NCI-H524 treated with DMSO at 0.1 percent for 48 hours (cell line): ENCODE data around the gene CARMIL1.
A peak's percentile ranks its signal among the peaks of the same experiment; 100 is the strongest.

Source experiments
- DNase-seq: peaks from one replicate; lab custom pipeline; 2025; lab: John Stamatoyannopoulos, UW

CARMIL1 gene

DNA sequence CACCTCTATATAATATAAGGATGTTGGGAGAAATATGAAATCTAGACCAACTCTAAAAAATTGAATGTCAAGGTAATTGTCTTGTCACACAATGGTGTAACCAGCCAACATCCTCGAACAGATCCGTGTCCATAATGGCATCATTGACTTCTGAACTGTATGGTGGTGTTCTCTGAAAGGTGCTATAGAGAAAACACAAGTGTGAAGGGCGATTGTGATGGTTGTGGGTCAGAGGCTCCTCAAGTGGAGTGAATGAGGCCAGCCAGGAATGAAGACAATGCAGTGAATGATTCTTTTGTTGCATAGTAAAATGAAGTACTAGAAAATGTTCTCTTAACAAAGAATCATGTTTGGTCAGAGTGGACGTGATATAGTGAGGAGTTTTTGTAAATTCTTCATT lies 58.3 kb downstream of the CARMIL1 start:
- DNase-seq = no peak

DNA sequence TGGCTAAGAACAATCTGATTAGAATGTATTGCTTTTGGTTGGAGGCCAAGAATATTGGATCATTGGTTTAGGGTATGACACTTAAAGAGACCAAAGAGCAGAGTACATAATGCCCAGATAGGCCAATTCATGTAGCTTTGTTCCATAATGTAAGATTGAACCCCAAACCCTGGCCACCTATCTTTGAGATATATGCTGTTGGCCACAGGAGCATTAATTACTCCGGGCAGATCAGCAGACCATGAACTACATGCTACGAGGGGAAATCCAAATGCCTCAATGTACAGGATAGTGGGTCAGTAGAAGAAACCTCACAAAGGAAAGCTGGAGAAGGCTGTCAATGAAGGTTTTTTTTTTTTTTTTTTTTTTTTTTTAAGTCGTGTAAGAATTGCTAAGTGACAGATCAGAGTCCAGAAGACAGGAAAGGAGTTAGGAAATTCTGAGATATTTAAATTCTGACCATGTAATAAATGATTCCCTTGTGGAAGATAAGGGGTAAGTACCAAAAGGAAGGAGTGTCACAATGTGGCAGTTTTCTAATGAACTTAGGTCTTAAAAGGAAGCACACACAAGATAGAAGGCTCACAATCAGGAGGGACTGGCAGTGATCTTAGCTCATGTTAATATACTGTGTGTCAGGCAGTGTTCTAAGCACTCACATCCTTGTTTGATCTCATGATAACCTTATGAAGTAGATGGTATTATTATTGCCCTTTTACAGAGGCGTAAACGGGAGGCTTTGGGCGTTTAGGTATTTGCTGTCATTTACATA lies 61.4 kb downstream of the CARMIL1 start:
- no peak for DNase-seq

GRCh38 chr6:25341203-25341552 lies 62.0 kb downstream of the CARMIL1 start:
- no peak for DNase-seq

DNA sequence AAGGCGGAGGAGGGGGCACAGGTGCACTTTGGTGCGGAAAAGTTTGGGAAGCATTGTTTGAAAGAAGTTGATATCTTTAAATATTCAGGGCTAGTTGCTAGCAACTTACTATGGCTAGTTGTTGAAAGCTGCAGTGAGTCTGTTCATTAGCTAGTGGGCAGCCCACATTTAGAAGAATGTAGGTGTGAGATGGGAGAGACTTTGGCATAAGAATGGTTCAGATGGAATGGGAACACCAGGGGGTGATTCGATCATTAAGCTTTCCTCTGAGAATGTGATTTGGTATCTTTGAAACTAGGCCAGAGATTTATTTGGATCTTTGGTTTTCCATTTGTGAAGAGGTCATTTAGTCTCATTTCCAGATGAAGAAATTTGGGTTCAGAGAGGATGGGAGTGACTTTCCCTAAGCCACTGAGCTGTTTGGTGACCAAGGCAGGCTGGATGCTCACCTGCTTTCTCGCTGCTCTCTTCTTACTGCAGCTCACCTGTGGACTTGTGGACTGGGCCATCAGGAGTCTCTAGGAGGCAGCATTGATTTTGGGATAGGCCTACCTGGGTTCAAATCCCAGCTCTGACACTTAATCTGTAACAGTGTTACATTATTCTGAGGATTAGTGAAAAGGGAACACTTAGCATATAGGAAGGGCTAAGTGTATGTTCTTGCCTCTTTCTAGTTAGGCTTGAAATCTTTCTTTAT lies 62.9 kb downstream of the CARMIL1 start:
- DNase-seq = no peak

- DNase-seq = no peak
Measured at GRCh38 chr6:25342802-25343201, 63.6 kb downstream of the CARMIL1 start.

GRCh38 chr6:25343984-25344383 lies 64.8 kb downstream of the CARMIL1 start:
- no peak for DNase-seq

DNA sequence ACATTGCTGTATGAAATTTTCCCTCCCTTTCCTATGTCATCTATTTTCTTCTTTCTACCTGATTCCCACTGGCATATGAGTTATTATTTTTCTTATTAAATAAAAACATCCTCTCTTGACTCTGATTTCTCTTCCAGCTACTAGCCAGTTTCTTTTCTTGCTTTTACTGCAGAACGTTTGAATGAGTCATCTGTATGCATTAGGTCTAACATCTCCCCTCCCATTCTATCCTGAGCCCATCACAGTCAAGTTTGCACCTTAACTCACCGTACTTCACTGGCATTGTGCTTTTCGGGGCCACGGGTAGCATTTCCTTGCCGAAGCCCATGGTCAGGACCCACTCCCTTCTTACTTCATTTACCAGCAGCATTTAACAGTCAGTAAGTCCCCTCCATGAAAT lies 65.7 kb downstream of the CARMIL1 start:
- no peak for DNase-seq

GRCh38 chr6:25346064-25346463 lies 66.9 kb downstream of the CARMIL1 start:
- no peak for DNase-seq

DNA sequence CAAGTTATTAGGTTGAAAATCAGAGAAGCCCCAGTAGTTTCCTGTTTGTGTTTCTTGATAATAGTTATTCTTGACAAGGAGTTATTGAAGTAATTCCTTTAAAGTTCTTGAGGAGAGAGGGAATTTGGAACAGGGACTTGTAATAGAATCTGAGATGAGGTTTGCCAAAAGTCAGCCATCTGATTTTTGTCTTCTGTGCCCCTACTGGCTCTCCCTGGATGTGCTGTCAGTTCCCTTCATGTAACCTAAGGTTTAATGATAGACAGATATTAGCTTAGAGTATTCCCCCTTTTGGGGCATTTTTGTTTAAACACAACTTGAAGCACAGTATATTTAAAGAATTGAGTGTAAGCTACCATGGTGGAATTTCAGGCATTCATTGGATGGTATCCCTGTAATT lies 71.4 kb downstream of the CARMIL1 start:
- DNase-seq = no peak

DNA sequence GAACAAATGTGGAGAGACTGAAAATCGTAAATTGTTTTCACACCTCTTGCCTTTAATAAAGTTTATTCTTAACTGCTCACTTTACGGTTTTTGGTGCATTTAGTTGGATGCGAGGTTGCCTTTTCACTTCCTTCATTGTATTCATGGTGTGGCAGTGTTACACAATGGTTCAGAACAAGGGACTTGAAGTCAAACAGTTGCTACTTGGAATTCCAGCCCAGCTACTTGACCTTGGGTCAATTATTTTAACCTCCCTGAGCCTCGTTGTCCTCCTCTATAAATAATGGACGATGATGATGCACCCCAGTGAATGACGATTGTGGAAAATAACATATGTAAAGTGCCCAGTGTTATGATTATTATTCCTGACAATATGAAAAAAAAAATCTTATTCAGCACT lies 72.3 kb downstream of the CARMIL1 start:
- no peak for DNase-seq

- no peak for DNase-seq
Measured at GRCh38 chr6:25352285-25352684, 73.1 kb downstream of the CARMIL1 start.

DNA sequence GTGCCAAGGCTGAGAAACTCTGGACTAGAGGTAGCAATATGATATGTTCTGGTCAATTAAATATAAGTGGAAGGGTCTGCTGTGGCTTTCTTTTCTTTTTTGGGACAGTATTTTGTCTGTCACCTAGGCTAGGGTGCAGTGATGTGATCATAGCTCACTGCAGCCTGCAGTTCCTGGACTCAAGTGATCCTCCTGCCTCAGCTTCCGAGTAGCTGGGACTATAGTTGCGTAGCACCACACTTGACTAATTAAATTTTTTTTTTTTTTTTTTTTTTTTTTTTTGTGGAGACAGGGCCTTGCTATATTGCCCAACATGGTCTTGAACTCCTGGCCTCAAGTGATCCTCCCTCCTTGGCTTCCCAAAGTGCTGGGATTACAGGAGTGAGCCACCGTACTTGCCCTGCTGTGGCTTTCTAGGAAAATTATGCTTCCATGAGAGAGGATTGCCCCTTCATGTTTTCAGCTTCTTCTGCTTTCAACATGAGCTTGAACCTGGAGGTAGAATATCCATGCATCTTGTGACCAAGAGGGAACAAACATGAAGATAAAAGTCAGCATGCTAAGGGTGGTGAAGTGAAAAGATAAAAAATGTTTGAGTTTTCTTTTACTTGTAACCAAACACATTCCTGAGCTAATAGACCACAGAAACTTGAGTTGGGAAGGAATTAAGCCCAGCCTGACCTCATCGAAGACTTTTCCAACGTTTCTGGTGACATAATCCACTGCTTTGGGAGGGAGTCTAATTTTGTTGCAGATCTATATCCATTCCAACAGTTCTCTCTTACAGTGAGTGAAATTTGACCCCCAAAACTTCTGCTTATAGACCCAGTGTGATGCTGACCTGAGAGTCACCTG lies 75.1 kb downstream of the CARMIL1 start:
- no peak for DNase-seq

- no peak for DNase-seq
Measured at GRCh38 chr6:25359191-25359861, 80.2 kb downstream of the CARMIL1 start.

GRCh38 chr6:25359891-25360290 lies 80.7 kb downstream of the CARMIL1 start:
- no peak for DNase-seq

GRCh38 chr6:25360621-25361020 lies 81.4 kb downstream of the CARMIL1 start:
- no peak for DNase-seq

GRCh38 chr6:25363427-25363826 lies 84.3 kb downstream of the CARMIL1 start:
- DNase-seq = no peak

DNA sequence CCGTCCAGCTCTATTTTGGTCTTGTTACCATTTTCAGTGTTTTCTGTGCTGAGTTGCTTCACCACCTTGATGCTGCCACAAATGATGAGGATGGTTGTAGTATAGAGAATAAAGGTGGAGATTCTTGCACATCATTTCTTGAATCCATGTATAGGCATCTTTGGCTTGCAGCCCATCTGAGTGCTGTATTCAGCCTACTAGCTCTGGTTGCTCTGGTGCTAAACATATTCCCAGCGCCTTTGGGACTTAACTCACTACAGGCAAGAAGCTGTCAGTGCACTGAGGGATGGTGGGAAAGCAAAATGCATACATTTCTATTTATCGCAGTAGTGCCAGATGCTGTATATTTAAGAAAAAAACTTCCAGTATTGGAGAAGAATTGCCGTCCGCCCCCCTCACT lies 86.0 kb downstream of the CARMIL1 start:
- DNase-seq = no peak

DNA sequence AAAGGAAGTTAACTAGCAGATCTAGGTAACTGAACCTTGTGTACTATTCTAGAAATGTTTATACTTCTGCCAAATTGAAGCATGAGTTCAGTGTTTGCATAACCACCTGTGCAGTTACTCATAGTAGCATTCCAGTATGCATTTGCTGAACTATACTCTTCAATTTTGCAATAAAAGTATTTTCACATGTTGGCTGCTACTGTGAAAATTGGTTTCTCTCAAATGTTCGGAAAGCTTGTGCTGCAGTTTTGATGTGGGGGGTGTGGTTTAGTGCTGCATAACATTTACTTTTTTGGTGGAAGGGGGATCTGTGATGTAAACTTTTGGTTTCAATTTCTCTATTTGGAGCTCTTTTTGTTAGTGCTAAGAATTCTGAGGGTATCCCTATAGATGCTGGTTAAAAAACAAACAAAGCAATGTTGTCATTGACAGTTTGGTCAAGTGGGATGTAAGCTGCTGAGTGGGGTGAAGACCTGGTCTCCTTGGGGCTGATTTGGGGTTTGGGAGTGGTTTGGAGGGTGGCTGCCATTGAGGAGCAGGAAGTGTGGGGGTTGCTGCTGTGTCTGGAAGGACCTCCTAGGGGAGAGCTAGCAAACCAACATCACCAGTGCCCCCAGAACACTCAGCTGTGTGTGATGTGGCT lies 87.8 kb downstream of the CARMIL1 start:
- no peak for DNase-seq

DNA sequence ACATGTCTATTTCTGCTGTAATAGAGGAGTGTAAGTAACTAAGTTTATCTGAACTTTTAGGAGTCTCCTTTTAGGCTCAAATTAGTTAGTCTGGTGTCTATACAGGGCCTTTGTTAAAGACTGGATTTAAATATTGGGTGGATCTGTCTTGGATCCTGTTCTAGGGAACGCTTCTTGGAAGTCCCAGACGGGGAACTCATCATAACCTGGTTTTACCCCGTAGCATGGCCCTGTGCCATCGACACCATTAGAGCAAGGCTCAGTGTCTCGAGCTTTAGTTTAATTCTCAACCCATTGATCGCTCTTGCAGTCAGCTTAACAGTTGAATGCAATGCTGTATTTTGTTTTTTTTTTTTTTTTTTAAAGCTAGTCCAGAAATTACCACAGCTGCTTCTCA lies 89.9 kb downstream of the CARMIL1 start:
- no peak for DNase-seq

- peak; percentile 92 for DNase-seq
Measured at GRCh38 chr6:25369433-25370177, 90.4 kb downstream of the CARMIL1 start.
